ENCODE measurements around the gene BACH1. TPM values are rescaled to one million over a fixed set of nuclear protein-coding genes. Genes with fewer than 3 reads are reported as not detected.

The BACH1 gene
- total RNA-seq, 4 donors from 2014 or later = 35.0 to 101 (median 49.8) TPM

DNA sequence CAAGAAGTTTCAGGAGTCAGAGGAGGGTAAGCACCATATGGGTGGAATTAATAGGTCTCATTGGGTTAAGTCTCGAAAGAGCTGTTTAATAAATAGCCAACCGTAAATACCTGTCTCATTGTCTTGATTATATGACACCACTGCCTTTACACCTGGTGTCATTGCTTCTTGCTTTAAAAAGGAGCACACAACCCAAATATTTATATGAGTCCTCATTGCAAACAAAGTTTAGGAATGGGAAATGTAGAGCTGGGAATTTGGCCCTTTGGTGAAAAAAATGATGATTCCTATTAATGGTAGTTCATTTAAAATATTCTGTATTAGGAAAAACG, 2.1 kb downstream of the BACH1 start:
- DNase-seq (ENCODE audit: low spot score) (no peak), ATAC-seq (ENCODE audit: low FRiP score) (no peak)
- TF ChIP-seq, protein P1, sequence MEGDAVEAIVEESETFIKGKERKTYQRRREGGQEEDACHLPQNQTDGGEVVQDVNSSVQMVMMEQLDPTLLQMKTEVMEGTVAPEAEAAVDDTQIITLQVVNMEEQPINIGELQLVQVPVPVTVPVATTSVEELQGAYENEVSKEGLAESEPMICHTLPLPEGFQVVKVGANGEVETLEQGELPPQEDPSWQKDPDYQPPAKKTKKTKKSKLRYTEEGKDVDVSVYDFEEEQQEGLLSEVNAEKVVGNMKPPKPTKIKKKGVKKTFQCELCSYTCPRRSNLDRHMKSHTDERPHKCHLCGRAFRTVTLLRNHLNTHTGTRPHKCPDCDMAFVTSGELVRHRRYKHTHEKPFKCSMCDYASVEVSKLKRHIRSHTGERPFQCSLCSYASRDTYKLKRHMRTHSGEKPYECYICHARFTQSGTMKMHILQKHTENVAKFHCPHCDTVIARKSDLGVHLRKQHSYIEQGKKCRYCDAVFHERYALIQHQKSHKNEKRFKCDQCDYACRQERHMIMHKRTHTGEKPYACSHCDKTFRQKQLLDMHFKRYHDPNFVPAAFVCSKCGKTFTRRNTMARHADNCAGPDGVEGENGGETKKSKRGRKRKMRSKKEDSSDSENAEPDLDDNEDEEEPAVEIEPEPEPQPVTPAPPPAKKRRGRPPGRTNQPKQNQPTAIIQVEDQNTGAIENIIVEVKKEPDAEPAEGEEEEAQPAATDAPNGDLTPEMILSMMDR (IDR thresholded peaks at IDR 0.05) = no peak

DNA sequence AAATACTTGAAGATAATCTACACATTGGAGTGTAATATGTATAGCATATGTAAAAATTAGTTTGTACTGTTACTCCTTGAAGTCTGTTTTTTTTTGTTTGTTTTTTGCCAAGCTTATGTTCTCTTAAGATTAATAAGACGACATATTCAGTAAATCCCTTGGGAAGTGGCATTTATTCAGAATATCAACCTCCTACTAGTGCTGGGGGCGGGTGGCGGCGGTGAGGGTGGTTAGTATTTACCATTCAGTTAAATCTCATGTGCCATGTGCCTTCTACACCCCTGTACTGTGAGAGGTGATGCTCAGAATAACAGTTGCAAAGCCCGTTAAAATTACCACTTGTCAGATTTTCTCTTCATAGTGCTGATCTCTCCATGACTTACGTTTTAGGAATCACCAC, 3.0 kb downstream of the BACH1 start:
- ATAC-seq (ENCODE audit: low FRiP score) (no peak), DNase-seq (ENCODE audit: low spot score) (no peak)
- TF ChIP-seq, protein P1 (IDR thresholded peaks at IDR 0.05) = no peak

DNA sequence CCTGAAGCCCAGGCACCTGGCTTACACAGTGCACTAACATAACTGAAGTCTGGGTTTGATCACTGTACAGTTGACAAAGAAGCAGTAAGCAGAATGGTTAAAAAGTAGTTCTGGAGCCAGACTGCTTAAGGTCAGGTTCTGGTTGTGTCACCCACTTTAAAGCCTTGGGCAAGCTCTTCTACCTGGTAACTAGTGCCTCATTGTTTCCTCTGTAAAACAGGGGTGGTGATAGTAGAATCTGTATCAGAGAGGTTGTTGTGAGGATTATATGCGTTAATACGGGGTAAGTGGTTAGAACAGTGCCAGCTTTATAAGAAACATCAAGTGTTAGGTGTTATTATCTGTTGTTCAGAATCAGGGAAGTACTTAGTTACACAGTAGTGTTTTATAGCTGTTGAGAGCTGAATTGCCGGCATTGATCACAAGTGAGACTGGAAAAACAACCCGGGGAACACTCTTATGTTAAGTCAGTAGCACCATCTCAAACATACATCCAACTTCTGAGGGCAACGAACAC, 3.7 kb downstream of the BACH1 start:
- no peak for DNase-seq (ENCODE audit: low spot score)
- no peak for ATAC-seq (ENCODE audit: low FRiP score)
- TF ChIP-seq, protein P1 (IDR thresholded peaks at IDR 0.05) = no peak

DNA sequence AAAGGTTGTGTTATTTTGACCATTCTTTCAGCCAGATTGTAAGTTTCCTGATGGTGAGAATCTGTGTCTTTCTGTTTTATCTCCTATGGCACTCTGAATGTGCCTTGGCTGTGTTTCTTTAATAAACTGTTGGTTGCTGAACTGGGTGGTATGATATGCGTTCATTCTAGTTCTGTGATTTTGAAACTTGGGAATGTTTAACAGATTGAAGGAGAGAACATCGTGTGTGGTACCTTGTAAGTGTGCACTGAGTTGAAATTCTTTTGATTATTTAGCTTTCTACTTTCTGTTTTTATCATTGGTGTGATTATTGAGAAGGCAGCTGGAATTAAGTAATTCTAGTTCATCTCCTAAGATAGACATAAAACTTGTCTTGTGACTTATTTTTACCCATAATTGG, 4.6 kb downstream of the BACH1 start:
- no peak for ATAC-seq (ENCODE audit: low FRiP score)
- DNase-seq (ENCODE audit: low spot score) = no peak
- TF ChIP-seq, protein P1 (IDR thresholded peaks at IDR 0.05) = no peak

DNA sequence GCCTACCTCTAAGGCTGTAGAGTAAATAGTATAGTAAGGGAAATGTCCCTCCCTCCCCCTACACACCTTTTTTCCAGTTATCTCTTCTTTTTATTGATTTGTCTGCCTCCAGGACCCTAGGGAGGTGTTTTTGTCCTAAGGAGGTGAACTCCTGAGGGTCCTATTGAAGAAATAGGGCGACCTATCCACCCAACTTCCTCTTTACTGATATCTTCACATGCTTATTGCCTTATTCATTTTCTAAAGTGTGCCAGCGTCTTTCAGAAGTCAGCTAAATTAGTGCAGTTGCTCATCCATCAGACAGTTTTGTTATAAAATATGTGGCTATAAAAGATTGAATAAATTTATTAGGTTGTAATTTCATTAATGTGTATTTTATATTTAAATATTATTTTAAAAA, 5.9 kb downstream of the BACH1 start:
- ATAC-seq (ENCODE audit: low FRiP score) = no peak
- no peak for DNase-seq (ENCODE audit: low spot score)
- TF ChIP-seq, protein P1 (IDR thresholded peaks at IDR 0.05) = no peak

DNA sequence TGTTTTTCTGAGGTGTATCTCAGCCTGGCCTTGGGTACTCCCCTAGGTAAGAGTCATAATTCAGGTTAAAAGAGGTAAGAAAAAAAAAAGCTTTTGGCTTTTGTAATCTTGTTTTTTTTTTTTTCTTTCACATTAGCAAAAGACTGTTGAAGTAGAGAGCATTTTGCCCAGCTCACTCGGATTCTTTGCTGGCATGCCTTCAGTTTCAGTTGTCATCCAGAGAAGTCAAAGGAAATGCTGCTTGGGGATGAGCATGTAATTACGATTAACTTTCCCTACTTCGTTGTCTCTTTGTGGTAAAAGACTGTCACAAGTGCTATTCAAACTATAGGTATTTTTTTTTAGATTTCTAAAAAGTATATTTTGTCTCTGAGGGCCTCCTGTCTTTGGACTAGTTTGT, 6.3 kb downstream of the BACH1 start:
- TF ChIP-seq, protein P1 (IDR thresholded peaks at IDR 0.05) = no peak
- DNase-seq (ENCODE audit: low spot score) (no peak), ATAC-seq (ENCODE audit: low FRiP score) (no peak)

DNA sequence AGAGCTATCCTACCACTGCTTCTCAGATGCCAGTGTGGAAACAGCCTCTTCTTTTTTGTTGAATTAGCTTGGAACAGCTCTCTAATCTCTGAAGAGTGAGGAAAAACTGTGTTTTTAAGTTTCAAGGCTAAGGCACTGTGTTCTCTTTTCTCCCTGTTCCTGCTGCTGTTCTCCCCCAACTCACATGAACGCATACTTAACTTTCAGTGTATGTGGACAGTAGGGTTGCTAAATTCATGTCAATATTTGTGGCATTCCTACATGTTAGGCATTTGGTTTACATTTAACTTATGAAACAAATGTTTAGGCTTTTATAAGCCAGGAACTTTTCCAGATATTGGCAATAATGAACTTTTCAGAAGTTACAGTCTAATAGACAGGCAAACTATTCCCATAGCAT, 6.8 kb downstream of the BACH1 start:
- TF ChIP-seq, protein P1 (IDR thresholded peaks at IDR 0.05) = no peak
- no peak for ATAC-seq (ENCODE audit: low FRiP score)
- DNase-seq (ENCODE audit: low spot score) = no peak

All from omental fat pad (tissue), 4 donors.